CD14-positive monocyte (primary cell): Measurements from ENCODE around the gene ELN. TPM values are rescaled to one million over a fixed set of nuclear protein-coding genes. Genes with fewer than 3 reads are reported as not detected.

ENCODE experiments used
- DNase-seq, 3 donors: peaks; one replicate each; pipeline ENCODE4 v3.0.0-alpha.2; 2011 to 2022
- H2AFZ ChIP-seq: 2 replicates; pipeline ENCODE4 v1.6.0; 2012; ENCODE audit warnings: mild to moderate bottlenecking, low read depth, low read length, inconsistent platforms; ENCODE audit not compliant: insufficient read depth, poor library complexity, severe bottlenecking
- H3K27ac ChIP-seq, 2 donors: 1 replicate in 1 of 2; 2 replicates in 1 of 2; pipeline ENCODE4 v1.5.1; 2012 to 2013; ENCODE audit warnings: low read length in 2 of 2, control low read depth in 1 of 2, inconsistent platforms in 1 of 2, low read depth in 1 of 2, mild to moderate bottlenecking in 1 of 2
- H3K27me3 ChIP-seq, 2 donors: one replicate each; pipeline versions ENCODE4 v1.6.0 to v1.6.1; 2011 to 2013; ENCODE audit warnings: low read length in 2 of 2; ENCODE audit not compliant: control insufficient read depth in 2 of 2, insufficient read depth in 2 of 2
- H3K36me3 ChIP-seq, 2 donors: replicated peaks in 1 of 2; 1 replicate in 1 of 2; 2 replicates in 1 of 2; pipeline versions ENCODE4 v1.5.1 to v1.6.1; 2012 to 2013; ENCODE audit warnings: low read length in 2 of 2, control low read depth in 1 of 2, inconsistent platforms in 1 of 2, mild to moderate bottlenecking in 1 of 2; ENCODE audit not compliant: insufficient read depth in 2 of 2, control insufficient read depth in 1 of 2
- H3K4me1 ChIP-seq, 2 donors: 1 replicate in 1 of 2; 2 replicates in 1 of 2; pipeline versions ENCODE4 v1.5.1 to v1.6.1; 2012 to 2013; ENCODE audit warnings: low read length in 2 of 2, control low read depth in 1 of 2, inconsistent platforms in 1 of 2, mild to moderate bottlenecking in 1 of 2, moderate library complexity in 1 of 2; ENCODE audit not compliant: insufficient read depth in 2 of 2, control insufficient read depth in 1 of 2
- H3K4me2 ChIP-seq: replicated peaks from 2 replicates; pipeline ENCODE3; 2012; ENCODE audit warnings: low read length, moderate library complexity, mild to moderate bottlenecking; ENCODE audit not compliant: poor library complexity, severe bottlenecking; ENCODE audit errors: extremely low read depth
- H3K4me3 ChIP-seq, 3 experiments: fragments of 200-600 bp in 1 of 3; sonication (generic) in 1 of 3; replicated peaks in 1 of 3; 1 replicate in 2 of 3; 2 replicates in 1 of 3; pipeline ENCODE4 v1.5.1; 2011 to 2013; ENCODE audit warnings: low read length in 3 of 3, mild to moderate bottlenecking in 3 of 3, control low read depth in 2 of 3, low read depth in 2 of 3, inconsistent platforms in 1 of 3, moderate library complexity in 1 of 3
- H3K79me2 ChIP-seq: 2 replicates; pipeline ENCODE4 v1.6.0; 2012; ENCODE audit warnings: mild to moderate bottlenecking, control low read depth, inconsistent platforms, low read length, moderate library complexity; ENCODE audit not compliant: insufficient read depth
- H3K9ac ChIP-seq: 2 replicates; pipeline ENCODE4 v1.6.0; 2017; ENCODE audit warnings: low read length, mild to moderate bottlenecking; ENCODE audit not compliant: insufficient read depth, poor library complexity, severe bottlenecking
- H3K9me3 ChIP-seq, 2 donors: replicated peaks in 1 of 2; 1 replicate in 1 of 2; 2 replicates in 1 of 2; pipeline versions ENCODE4 v1.5.1 to v1.6.1; 2012 to 2013; ENCODE audit warnings: low read length in 2 of 2, control low read depth in 1 of 2; ENCODE audit not compliant: control insufficient read depth in 1 of 2, insufficient read depth in 1 of 2
- H4K20me1 ChIP-seq: 2 replicates; pipeline ENCODE4 v1.6.0; 2012; ENCODE audit warnings: mild to moderate bottlenecking, low read length, control low read depth, moderate library complexity; ENCODE audit not compliant: insufficient read depth
- H3K27ac Mint-ChIP-seq, 7 donors: one replicate each; pipeline ENCODE4 v1.8.0; 2020; ENCODE audit warnings: mild to moderate bottlenecking in 7 of 7, mixed read lengths in 7 of 7, moderate library complexity in 6 of 7, inconsistent platforms in 2 of 7
- H3K27me3 Mint-ChIP-seq, 3 donors: one replicate each; pipeline ENCODE4 v1.8.0; 2021 to 2022; ENCODE audit warnings: low read depth in 3 of 3, mild to moderate bottlenecking in 3 of 3, mixed read lengths in 3 of 3, moderate library complexity in 3 of 3, inconsistent platforms in 1 of 3
- H3K36me3 Mint-ChIP-seq, 2 donors: one replicate each; pipeline ENCODE4 v1.8.0; 2020; ENCODE audit warnings: mixed read lengths in 2 of 2, inconsistent platforms in 1 of 2, mild to moderate bottlenecking in 1 of 2
- H3K4me1 Mint-ChIP-seq: one replicate; pipeline ENCODE4 v1.8.0; 2020; ENCODE audit warnings: mild to moderate bottlenecking, mixed read lengths
- H3K4me3 Mint-ChIP-seq, 2 donors: one replicate each; pipeline ENCODE4 v1.8.0; 2020; ENCODE audit warnings: mild to moderate bottlenecking in 2 of 2, mixed read lengths in 2 of 2, moderate library complexity in 1 of 2
- H3K9me3 Mint-ChIP-seq, 7 donors: one replicate each; pipeline ENCODE4 v1.8.0; 2020 to 2022; ENCODE audit warnings: mixed read lengths in 7 of 7, mild to moderate bottlenecking in 6 of 7, moderate library complexity in 6 of 7, inconsistent platforms in 2 of 7
- CTCF ChIP-seq: fragments of 200-600 bp; IDR thresholded peaks from one replicate; pipeline ENCODE4 v1.8.0; 2022; ENCODE audit warnings: antibody characterized with exemption, mild to moderate bottlenecking
- WGBS: methylation state at CpG from one replicate; pipeline ENCODE4 v1.1.5; 2013; ENCODE audit warnings: missing lambda C conversion rate; ENCODE audit not compliant: insufficient coverage; 5-methylcytosine and 5-hydroxymethylcytosine counted together
- intact Hi-C, 2 donors: fragments of 100-400 bp; cut with micrococcal nuclease; formaldehyde crosslinking; loops; one replicate each; pipeline versions ENCODE4 v1.15.0 to v1.15.1; 2023
- polyA plus RNA-seq, 3 donors: library from polyadenylated mRNA; depleted of rRNA in 1 of 3; unstranded in 2 of 3; stranded (reverse) in 1 of 3; fragments of 300-500 nt in 2 of 3; fragments of >200 nt in 1 of 3; fragmentation: Illumina TruSeq in 2 of 3; gene quantifications; 1 replicate in 2 of 3; 2 replicates in 1 of 3; pipeline ENCODE4 v1.2.3, GENCODE V29; 2012 to 2021

ELN gene
- polyA plus RNA-seq, 3 donors = not detected

DNA sequence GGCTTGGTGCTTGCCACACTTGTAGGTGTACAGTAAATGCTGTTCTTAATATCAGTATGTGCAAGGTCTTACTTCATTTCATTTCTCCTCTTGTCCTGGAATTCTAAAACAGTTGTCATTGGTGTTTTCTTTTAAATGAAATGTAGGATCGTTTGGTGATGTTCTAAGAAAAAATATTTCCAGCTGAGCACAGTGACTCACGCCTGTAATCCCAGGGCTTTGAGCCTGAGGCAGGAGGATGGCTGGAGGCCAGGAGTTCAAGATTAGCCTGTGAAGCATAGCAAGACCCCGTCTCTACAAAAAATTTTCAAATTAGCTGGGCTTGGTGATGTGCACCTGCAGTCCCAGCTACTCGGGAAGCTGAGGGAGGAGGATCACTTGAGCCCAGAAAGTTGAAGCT, 32.6 kb upstream of the ELN start:
- Histone ChIP-seq H3K79me2 (no peaks in the 10 kb centered on the region), H3K9me3 (peaks cover 18 to 19% of the 10 kb centered on the region in 2 donors), H3K27ac (no peak overlapping the region), H4K20me1 (no peaks in the 10 kb centered on the region), H3K4me2 (no peak overlapping the region), H3K27me3 (no peaks in the 10 kb centered on the region), H3K4me1 (no peaks in the 10 kb centered on the region), H3K9ac (no peak overlapping the region), H3K4me3 (no peak overlapping the region), H3K36me3 (no peaks in the 10 kb centered on the region), H2AFZ (no peak overlapping the region)
- no peak overlapping the region for H3K4me3 Mint-ChIP-seq
- WGBS = 92% methylated on average over 4 of the region's 4 CpGs
- H3K36me3 Mint-ChIP-seq = no peaks in the 10 kb centered on the region
- H3K27me3 Mint-ChIP-seq = peaks cover 3 to 14% (median 4%) of the 10 kb centered on the region in 3 donors
- intact Hi-C loops = no loop called here
- H3K9me3 Mint-ChIP-seq = peaks cover 17 to 24% (median 21%) of the 10 kb centered on the region in 7 donors
- no peak overlapping the region for H3K27ac Mint-ChIP-seq
- TF ChIP-seq CTCF = no peak
- no peaks in the 10 kb centered on the region for H3K4me1 Mint-ChIP-seq
- DNase-seq = no peak

- Mint-ChIP-seq H3K27me3 (peaks cover 6 to 14% (median 7%) of the 10 kb centered on the region in 3 donors), H3K4me3 (peak overlapping the region in 1 of 2 donors; percentile 16)
- 94% methylated on average over 3 of the region's 3 CpGs for WGBS
Observed at GRCh38 chr7:73995821-73996511, 32.0 kb upstream of the ELN start.

More at GRCh38 chr7:73995821-73996511, 32.0 kb upstream of the ELN start:
- Mint-ChIP-seq H3K27ac (peak overlapping the region in 1 of 7 donors; percentile 24), H3K4me1 (no peaks in the 10 kb centered on the region), H3K36me3 (no peaks in the 10 kb centered on the region), H3K9me3 (peaks cover 17 to 24% (median 21%) of the 10 kb centered on the region in 7 donors)
- Histone ChIP-seq H2AFZ (no peak overlapping the region), H3K36me3 (no peaks in the 10 kb centered on the region), H3K9me3 (peaks cover 18 to 19% of the 10 kb centered on the region in 2 donors), H3K79me2 (no peaks in the 10 kb centered on the region), H3K9ac (no peak overlapping the region), H3K27me3 (no peaks in the 10 kb centered on the region), H4K20me1 (no peaks in the 10 kb centered on the region), H3K4me3 (no peak overlapping the region), H3K4me1 (no peaks in the 10 kb centered on the region), H3K27ac (no peak overlapping the region), H3K4me2 (no peak overlapping the region)
- no peak for TF ChIP-seq CTCF
- intact Hi-C loops = no loop called here
- DNase-seq = no peak
